Glutamatergic neuron (in vitro differentiated cells): ENCODE data around the gene ABCG1. TPM values are rescaled to one million over a fixed set of nuclear protein-coding genes. Genes with fewer than 3 reads are reported as not detected.

Experiments
- DNase-seq: peaks from one replicate; pipeline ENCODE4 v3.0.0; 2022
- H3K27ac Mint-ChIP-seq: one replicate; pipeline ENCODE4 v1.8.0; 2020; ENCODE audit warnings: mild to moderate bottlenecking, mixed read lengths, inconsistent platforms; ENCODE audit not compliant: unreplicated experiment
- H3K27me3 Mint-ChIP-seq: one replicate; pipeline ENCODE4 v1.8.0; 2020; ENCODE audit warnings: mild to moderate bottlenecking, moderate library complexity, mixed read lengths, inconsistent platforms; ENCODE audit not compliant: unreplicated experiment
- H3K36me3 Mint-ChIP-seq: one replicate; pipeline ENCODE4 v1.8.0; 2020; ENCODE audit warnings: mild to moderate bottlenecking, mixed read lengths, inconsistent platforms; ENCODE audit not compliant: unreplicated experiment
- H3K4me1 Mint-ChIP-seq: one replicate; pipeline ENCODE4 v1.8.0; 2020; ENCODE audit warnings: mild to moderate bottlenecking, low read depth, mixed read lengths, inconsistent platforms; ENCODE audit not compliant: unreplicated experiment
- H3K4me3 Mint-ChIP-seq: one replicate; pipeline ENCODE4 v1.8.0; 2020; ENCODE audit warnings: mild to moderate bottlenecking, mixed read lengths, inconsistent platforms; ENCODE audit not compliant: unreplicated experiment
- H3K9me3 Mint-ChIP-seq: one replicate; pipeline ENCODE4 v1.8.0; 2020; ENCODE audit warnings: mild to moderate bottlenecking, moderate library complexity, mixed read lengths, inconsistent platforms; ENCODE audit not compliant: unreplicated experiment
- CTCF ChIP-seq: fragments of 200-600 bp; sonication (generic); IDR thresholded peaks from one replicate; pipeline ENCODE4 v1.5.0; 2021; ENCODE audit not compliant: partially characterized antibody, unreplicated experiment
- total RNA-seq: library from RNA; stranded (reverse); fragmentation: NEBNext Ultra II Directional; extraction: Animal tissue kit (Norgen Biotek cat#: 25700); gene quantifications from one replicate; pipeline ENCODE4 v1.2.1, GENCODE V29; 2021; ENCODE audit not compliant: unreplicated experiment

Gene ABCG1
- total RNA-seq, 1 donor from 2014 or later, result 31.9 TPM

- H3K27ac Mint-ChIP-seq, result no peak overlapping the region
- peaks cover 2% of the 10 kb centered on the region for H3K27me3 Mint-ChIP-seq
- TF ChIP-seq CTCF, result no peak
- H3K9me3 Mint-ChIP-seq, result peaks cover 5% of the 10 kb centered on the region
- H3K36me3 Mint-ChIP-seq, result peaks cover 16% of the 10 kb centered on the region
- no peak for DNase-seq
- H3K4me3 Mint-ChIP-seq, result no peak overlapping the region
- no peaks in the 10 kb centered on the region for H3K4me1 Mint-ChIP-seq
Observed at GRCh38 chr21:42207426-42207825, 11.5 kb upstream of the ABCG1 start.

GRCh38 chr21:42208036-42208435 is 10.9 kb upstream of the ABCG1 start:
- peaks cover 2% of the 10 kb centered on the region for H3K27me3 Mint-ChIP-seq
- peaks cover 5% of the 10 kb centered on the region for H3K9me3 Mint-ChIP-seq

GRCh38 chr21:42208801-42209490 is 10.0 kb upstream of the ABCG1 start:
- peaks cover 5% of the 10 kb centered on the region for H3K9me3 Mint-ChIP-seq
- H3K4me3 Mint-ChIP-seq, result no peak overlapping the region
- H3K36me3 Mint-ChIP-seq, result peaks cover 18% of the 10 kb centered on the region
- DNase-seq, result no peak
- H3K4me1 Mint-ChIP-seq, result no peaks in the 10 kb centered on the region
- H3K27me3 Mint-ChIP-seq, result peaks cover 4% of the 10 kb centered on the region
- TF ChIP-seq CTCF, result no peak
- H3K27ac Mint-ChIP-seq, result no peak overlapping the region

More at GRCh38 chr21:42208036-42208435, 10.9 kb upstream of the ABCG1 start:
- Mint-ChIP-seq H3K4me3 (no peak overlapping the region), H3K36me3 (peaks cover 16% of the 10 kb centered on the region), H3K27ac (no peak overlapping the region), H3K4me1 (no peaks in the 10 kb centered on the region)
- TF ChIP-seq CTCF, result no peak
- no peak for DNase-seq

- TF ChIP-seq CTCF, result no peak
- no peak for DNase-seq
- Mint-ChIP-seq H3K36me3 (peaks cover 22% of the 10 kb centered on the region), H3K27ac (no peak overlapping the region), H3K4me3 (no peak overlapping the region), H3K9me3 (peaks cover 4% of the 10 kb centered on the region), H3K4me1 (no peaks in the 10 kb centered on the region), H3K27me3 (peaks cover 6% of the 10 kb centered on the region)
Observed at GRCh38 chr21:42209801-42210479, 9.0 kb upstream of the ABCG1 start.

GRCh38 chr21:42212266-42212665 is 6.7 kb upstream of the ABCG1 start:
- H3K4me1 Mint-ChIP-seq, result no peaks in the 10 kb centered on the region
- no peak for DNase-seq
- H3K27me3 Mint-ChIP-seq, result peaks cover 6% of the 10 kb centered on the region
- H3K36me3 Mint-ChIP-seq, result peaks cover 24% of the 10 kb centered on the region
- H3K9me3 Mint-ChIP-seq, result no peaks in the 10 kb centered on the region
- H3K27ac Mint-ChIP-seq, result no peak overlapping the region
- no peak for TF ChIP-seq CTCF
- H3K4me3 Mint-ChIP-seq, result no peak overlapping the region
